ENCODE data around the gene CDH13.

GRCh38 chr16:83113811-83114210 is 487.0 kb downstream of the CDH13 start:
- TF ChIP-seq GATA2 (IDR thresholded peaks at IDR 0.05; ENCODE audit: low read depth, low read length), result no peak
- no peak for TF ChIP-seq GATA3 (IDR thresholded peaks at IDR 0.05; ENCODE audit: low read depth, low read length)

Measured in SH-SY5Y (cell line).